GM21786 (cell line): Measurements from ENCODE around the gene CD300H.

Experiments
- ATAC-seq: cut with Tn5 transposase; IDR thresholded peaks from one replicate; pipeline ENCODE4 v1.9.1; 2021; ENCODE audit not compliant: unreplicated experiment

Gene CD300H

GRCh38 chr17:74552037-74552436, 15.3 kb downstream of the CD300H start:
- no peak for ATAC-seq

GRCh38 chr17:74550602-74551001, 16.7 kb downstream of the CD300H start:
- ATAC-seq = no peak

- ATAC-seq = no peak
Observed at GRCh38 chr17:74549343-74549742, 18.0 kb downstream of the CD300H start.

- ATAC-seq = no peak
Observed at GRCh38 chr17:74547736-74548135, 19.6 kb downstream of the CD300H start.

- ATAC-seq = no peak
Observed at GRCh38 chr17:74547264-74547663, 20.0 kb downstream of the CD300H start.

- ATAC-seq = no peak
Observed at GRCh38 chr17:74546586-74546985, 20.7 kb downstream of the CD300H start.

- ATAC-seq = no peak
Observed at GRCh38 chr17:74545843-74546230, 21.5 kb downstream of the CD300H start, which contains the start of gene CD300C. TSS of gene CD300C (minus strand) at chr17:74546115. CDS start at chr17:74545782, 333 bp downstream.

GRCh38 chr17:74544991-74545842, 22.1 kb downstream of the CD300H start:
- ATAC-seq = no peak

GRCh38 chr17:74543891-74544760, 23.2 kb downstream of the CD300H start:
- ATAC-seq = no peak

- no peak for ATAC-seq
Observed at GRCh38 chr17:74543406-74543805, 23.9 kb downstream of the CD300H start.

- ATAC-seq = no peak
Observed at GRCh38 chr17:74542727-74543383, 24.5 kb downstream of the CD300H start.

GRCh38 chr17:74542166-74542565, 25.1 kb downstream of the CD300H start:
- ATAC-seq = no peak

- ATAC-seq = no peak
Observed at GRCh38 chr17:74541176-74542111, 25.9 kb downstream of the CD300H start.

- ATAC-seq = no peak
Observed at GRCh38 chr17:74539281-74539820, 28.0 kb downstream of the CD300H start.

GRCh38 chr17:74536890-74537289, 30.4 kb downstream of the CD300H start:
- ATAC-seq = no peak

- ATAC-seq = no peak
Observed at GRCh38 chr17:74532115-74532514, 35.2 kb downstream of the CD300H start.

GRCh38 chr17:74531231-74531761, 36.0 kb downstream of the CD300H start, which contains the start of gene CD300LB:
TSS of gene CD300LB (minus strand) at chr17:74531475. CDS start at chr17:74531350, 125 bp downstream.
- no peak for ATAC-seq

- no peak for ATAC-seq
Observed at GRCh38 chr17:74530831-74531150, 36.5 kb downstream of the CD300H start.

- no peak for ATAC-seq
Observed at GRCh38 chr17:74529243-74529642, 38.1 kb downstream of the CD300H start.
